Ecto neural progenitor cell (in vitro differentiated cells): ENCODE data around the gene UNK.

Experiments
- DNase-seq: peaks from one replicate; pipeline ENCODE4 v3.0.0-alpha.2; 2018; ENCODE audit warnings: low spot score

UNK gene

GRCh38 chr17:75784473-75785015 is at the start of gene UNK:
UNK (plus strand) TSS chr17:75784806; CDS start chr17:75784881, 75 bp downstream.
- peak; percentile 100 for DNase-seq

GRCh38 chr17:75736173-75736835 is 48.3 kb upstream of the UNK start:
- DNase-seq, result no peak

- no peak for DNase-seq
These were observed 47.3 kb upstream of the UNK start for GRCh38 chr17:75737133-75737962.

GRCh38 chr17:75738218-75738802 is 46.3 kb upstream of the UNK start:
- DNase-seq, result no peak

GRCh38 chr17:75739174-75739573 is 45.4 kb upstream of the UNK start:
- no peak for DNase-seq

- DNase-seq, result no peak
These were observed 44.8 kb upstream of the UNK start for GRCh38 chr17:75739801-75740200.

- no peak for DNase-seq
These were observed 44.4 kb upstream of the UNK start for GRCh38 chr17:75740215-75740614.

GRCh38 chr17:75740631-75741077 is 44.0 kb upstream of the UNK start:
- no peak for DNase-seq

- no peak for DNase-seq
These were observed 42.3 kb upstream of the UNK start for GRCh38 chr17:75742337-75742736.

- DNase-seq, result no peak
These were observed 40.9 kb upstream of the UNK start for GRCh38 chr17:75743625-75744206.

GRCh38 chr17:75748706-75749105 is 35.9 kb upstream of the UNK start:
- DNase-seq, result no peak

GRCh38 chr17:75749545-75750389 is 34.8 kb upstream of the UNK start:
- peak; percentile 96 for DNase-seq

GRCh38 chr17:75750661-75751423 is 33.8 kb upstream of the UNK start:
- DNase-seq, result no peak

GRCh38 chr17:75751676-75752404 is 32.8 kb upstream of the UNK start:
- DNase-seq, result no peak

GRCh38 chr17:75752405-75752709 is 32.2 kb upstream of the UNK start:
- no peak for DNase-seq

- no peak for DNase-seq
These were observed 31.6 kb upstream of the UNK start for GRCh38 chr17:75752802-75753513.

- DNase-seq, result peak; percentile 92
These were observed 30.9 kb upstream of the UNK start for GRCh38 chr17:75753514-75754377.

- DNase-seq, result peak; percentile 56
These were observed 30.0 kb upstream of the UNK start for GRCh38 chr17:75754378-75755204.
